ENCODE results near the gene NFIA.

Gene NFIA

DNA sequence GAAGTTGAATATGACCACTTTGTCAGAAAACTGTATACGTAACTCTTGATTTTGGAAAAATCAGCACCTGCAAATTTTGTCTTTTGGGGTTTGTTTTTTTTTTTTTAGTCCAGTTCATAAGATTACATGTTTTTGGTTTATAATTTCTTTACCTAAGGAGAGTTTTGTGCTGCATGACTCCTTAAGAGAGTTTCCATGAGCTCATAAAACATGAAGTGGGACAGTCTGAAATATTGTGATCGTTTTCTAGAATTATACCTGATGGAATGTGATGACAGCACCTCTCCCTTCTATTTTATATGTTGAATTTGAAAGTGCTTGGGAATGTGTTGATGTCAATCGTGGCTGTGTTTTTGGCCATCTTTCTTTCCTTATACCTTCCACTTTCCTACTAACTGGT, 158.5 kb downstream of the NFIA start:
- no peak for DNase-seq (ENCODE audit: low read depth in 2 of 2, low spot score in 1 of 2)

DNA sequence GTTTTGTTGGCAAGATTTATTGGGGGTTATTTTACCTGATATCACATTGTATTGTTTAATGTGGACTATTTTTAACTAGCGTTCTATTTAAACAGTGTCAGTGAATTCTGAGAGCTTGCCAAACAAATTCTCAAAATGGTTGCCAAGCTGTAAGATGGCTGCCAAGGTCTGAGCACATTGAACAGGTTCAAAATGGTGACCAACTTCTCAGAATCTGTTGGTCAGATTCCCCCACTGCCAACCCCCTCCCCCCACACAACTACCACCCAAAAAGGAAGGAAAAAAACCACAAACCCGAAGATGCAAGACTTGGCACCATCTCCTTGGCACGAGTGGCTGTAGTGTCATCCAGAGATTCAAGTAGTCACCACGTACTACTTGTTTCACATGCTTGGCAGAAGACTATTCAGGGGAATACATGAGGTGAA, 159.1 kb downstream of the NFIA start:
- no peak for DNase-seq (ENCODE audit: low read depth in 2 of 2, low spot score in 1 of 2)

DNA sequence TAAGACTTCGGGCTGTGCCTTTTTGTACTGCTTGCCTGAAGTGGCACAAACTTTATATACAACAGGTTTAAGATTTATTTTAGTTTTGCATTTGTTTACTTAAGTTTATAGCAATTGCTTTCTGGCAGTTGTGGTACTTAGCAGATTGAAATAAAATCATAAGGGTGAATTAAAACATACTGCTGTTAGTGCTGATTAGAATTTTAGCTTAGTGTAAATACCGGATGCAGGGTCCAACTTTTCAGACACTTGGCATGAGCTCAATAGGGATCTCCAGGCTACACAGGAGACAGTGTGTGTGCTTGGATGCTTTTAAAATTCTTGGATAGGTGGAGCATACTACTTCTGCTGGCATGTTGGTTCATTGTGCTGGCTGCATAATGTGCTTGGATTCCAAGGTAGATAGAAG, 159.6 kb downstream of the NFIA start:
- no peak for DNase-seq (ENCODE audit: low read depth in 2 of 2, low spot score in 1 of 2)

DNA sequence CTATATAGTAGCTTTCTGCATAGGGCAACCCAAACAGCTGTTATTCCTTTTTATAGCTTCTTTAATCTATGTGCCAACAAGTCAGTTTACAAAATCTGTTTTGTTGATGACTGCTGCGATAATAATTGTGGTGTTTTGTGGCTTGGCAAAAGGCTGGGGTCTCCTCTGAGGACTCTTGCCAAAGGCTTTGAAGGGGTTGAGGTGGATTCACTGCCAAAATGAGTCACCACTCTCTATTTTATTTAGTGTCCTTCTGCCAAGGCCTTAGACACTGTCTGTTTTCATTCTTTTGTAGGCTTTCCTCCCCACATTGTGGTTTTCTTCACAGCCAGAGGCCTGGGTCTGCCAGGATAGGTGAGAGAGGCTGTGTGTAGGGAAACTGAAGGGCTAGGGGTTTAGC, 161.8 kb downstream of the NFIA start:
- DNase-seq (ENCODE audit: low read depth in 2 of 2, low spot score in 1 of 2), result no peak

DNA sequence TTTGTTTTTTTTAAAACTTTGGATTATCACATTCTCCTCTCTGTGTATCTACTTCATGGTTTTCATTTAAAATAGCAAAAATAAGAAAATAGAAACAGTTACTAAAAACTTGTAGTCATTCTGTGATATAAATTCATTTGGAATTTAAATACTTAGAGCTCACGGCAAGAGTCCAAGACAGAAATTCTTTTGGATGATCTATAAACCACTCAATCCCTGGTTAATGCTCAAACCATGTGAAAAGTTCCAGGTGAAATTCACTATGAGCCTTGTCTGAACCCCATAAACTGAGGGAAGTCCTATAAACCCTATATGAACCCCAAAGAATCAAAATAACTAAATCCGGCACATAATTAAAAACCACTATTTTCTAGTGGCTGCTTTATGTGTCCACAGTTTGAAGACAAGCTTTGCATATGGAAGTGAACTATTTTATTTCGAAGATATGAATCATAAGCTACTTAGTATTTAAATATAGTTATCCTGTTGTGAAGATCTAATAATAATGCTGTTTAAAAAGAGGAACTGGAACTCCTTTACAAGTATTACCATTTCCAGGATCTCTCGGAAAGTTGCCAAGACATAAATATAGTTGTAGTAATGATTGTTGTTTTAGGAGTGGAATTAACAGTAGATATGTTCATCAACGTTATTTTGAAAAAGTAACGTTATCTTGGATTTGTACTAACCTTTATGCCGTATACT, 163.5 kb downstream of the NFIA start:
- no peak for DNase-seq (ENCODE audit: low read depth in 2 of 2, low spot score in 1 of 2)

DNA sequence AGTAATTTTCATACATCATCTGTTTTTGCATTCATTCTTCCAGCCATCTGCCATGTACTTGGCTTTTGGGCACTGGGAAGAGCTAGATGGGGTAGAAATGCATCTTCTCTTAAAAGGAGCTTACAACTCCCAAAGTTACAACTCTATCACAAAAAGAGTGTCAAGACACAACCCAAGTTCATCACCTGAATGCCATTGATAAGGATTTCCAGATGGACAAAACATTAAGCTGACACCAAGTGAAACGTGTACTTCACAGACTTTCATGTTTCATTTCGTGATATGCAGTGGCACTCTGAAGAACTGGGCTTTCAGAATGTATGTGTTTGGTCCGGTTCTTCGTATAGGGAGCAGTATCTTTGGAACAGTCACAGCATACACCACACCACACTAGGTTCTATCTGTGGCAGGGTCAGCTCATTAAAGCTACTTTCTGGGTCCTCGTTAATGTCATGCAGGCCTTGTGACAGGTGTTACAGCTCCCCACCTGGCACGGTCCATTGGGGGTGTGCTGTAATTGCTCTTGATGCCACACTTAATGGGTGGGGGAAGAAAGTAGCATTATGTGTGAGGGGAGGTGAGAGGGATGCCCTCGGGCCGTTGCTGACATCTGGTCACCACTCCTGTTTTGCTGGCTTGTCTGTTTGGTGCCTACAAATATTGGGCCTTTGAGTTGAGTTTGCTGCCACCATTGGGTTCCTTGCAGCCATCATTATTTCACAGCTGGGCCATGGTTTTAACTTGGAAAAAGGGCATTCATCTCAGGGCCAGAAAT, 164.9 kb downstream of the NFIA start:
- no peak for DNase-seq (ENCODE audit: low read depth in 2 of 2, low spot score in 1 of 2)

DNA sequence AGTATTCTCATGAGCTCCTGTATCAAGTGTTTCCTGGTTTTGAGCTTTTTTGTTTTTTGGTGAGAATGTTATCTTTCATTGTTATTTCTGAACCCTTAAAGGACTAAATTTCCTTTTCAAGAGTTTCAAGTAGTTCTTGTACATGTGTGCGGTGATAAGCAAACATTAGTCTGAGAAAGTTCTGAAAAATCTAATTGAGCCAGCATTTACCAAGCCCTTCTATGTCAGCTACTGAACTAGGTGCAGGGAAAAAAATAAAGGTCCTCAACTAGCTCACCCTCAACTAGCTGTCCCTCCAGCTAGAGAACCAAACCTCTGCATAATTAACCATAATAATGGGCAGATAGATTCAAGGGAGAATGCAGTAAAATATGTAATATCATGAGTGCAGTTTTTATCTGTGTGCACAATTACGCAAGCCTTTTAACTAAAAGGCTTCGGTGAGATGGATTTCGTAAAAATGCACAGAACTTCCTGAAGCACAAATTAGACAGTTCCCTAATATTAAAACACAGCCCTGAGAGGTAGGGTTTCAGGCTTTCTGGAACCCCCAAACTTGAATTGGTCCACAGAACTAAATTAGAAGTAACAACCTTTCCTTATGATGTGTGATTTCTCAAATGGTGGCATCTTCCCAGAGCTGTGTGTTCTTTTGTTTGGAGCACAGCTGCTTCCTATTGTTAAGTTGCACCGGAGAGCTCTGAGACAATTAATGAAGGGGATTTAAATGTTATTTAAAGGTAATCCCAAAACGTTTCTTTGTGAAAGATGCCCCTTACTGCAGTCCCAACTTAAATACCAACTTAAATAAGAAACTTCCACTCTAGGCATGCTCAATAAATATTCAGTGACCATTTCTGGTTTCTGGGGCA, 165.8 kb downstream of the NFIA start:
- DNase-seq (ENCODE audit: low read depth in 2 of 2, low spot score in 1 of 2), result no peak

DNA sequence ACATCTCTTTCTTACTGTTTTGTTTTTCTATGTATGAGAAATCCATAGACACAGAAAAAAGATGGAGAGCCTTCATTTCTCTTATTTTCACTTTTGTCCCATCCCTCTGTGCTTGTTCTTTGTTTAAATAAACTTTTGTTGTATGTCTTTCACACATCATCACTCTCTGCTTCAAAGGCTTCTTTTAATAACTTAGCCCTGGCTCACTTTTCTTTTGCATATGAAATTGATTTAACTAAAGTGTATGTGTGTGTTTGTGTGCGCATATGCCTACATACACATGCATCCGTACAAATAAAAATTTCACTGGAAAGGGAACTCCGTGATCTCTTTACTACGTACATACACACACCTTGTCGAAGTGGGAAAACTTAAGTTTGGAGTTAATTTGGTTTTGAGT, 168.6 kb downstream of the NFIA start:
- DNase-seq (ENCODE audit: low read depth in 2 of 2, low spot score in 1 of 2), result no peak

DNA sequence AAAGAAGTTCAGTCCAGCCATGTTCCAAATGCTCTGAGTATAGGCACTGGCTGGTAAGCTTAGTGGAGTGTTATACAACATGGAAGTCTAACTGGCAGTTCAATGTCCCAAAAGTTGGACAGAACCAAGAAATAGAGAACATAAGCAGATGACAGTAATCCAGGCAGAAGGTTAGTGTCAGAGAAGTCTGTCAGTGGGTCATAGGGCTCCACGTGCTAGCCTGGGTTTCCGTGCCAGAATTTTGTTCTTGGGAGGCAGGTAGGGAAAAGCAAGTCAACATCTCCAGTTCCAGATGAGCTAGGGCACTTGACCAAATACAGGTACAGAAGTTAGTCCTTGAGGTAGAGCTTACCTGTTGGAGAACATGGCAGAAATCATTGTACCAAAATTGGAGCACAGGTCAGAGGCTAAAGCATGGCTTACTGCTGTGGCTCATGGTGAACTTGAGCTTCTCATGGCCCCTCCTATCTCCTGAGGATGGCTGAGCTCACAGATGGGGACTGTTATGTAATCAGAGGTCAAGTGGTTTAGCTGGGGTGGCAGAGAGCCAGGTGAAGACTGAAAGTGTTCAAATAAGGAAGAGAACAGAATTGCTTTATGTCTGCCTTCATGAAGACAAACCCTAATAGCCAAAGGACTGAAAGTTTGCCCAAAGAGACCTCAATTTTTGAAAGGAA, 170.8 kb downstream of the NFIA start:
- DNase-seq (ENCODE audit: low read depth in 2 of 2, low spot score in 1 of 2), result no peak

DNA sequence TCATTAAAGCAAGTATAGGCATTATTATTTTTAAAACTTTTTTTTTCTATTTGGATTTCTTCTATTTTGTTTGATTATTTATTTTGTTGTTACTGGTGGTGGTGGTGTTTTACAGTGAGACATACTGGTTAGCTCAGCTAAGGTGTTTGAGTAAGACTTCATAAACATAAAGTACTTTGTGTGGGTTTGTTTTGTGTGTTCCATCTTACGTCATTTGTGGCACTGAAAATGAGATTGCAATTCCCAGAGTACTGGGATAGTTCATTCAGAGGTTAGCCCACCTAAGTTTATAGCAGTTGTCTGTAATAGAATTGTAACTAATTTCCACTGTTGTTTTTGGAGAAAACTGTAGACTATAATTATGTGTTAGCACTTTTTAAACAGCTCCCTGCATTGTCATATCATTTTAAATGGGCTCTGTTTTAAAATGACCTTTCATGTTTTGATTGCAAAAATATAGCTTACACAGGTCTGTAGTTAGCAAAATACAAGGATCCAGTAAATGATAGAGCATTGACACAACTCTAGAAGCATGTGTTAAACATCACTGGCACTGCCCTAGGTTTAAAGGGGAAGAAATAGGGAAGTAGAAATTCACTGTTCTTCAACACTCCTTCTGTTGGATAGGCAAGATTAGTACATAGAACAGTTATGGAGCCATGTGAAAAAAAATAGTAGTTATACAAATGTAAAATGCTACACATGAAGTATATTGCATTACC, 171.7 kb downstream of the NFIA start:
- DNase-seq (ENCODE audit: low read depth in 2 of 2, low spot score in 1 of 2), result no peak

DNA sequence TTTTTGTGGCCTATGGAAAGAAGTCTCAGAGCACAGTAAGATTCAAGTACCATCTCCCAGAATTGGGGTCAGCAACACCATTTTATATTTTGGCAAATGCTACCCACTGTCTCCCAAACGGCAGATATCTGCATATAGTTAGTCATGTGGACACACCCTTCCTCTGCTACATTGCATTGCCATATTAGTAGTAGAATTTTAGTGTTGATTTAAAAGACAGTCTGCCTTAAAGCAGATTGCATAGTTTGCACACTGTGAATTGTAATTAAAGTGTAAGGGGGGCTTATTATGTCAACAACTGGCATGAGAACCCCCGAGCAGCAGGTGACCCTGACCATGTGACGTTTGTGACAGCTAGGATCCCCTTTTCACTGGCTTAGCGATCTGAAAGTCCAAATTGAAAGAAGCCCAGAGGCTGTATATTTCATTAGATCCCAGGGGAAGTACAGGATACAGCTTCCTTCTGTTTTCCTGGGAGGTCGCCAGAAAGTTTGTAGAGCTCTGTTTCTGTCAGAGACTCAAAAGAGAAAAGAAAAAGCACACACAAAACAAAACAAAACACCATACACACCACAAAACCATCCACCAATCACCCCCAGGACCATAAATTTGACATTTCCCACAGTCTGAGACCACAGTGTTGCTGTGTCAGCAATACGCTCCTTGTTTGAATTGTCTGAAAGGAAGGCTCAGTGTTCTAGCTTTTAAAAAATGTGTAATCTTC, 172.4 kb downstream of the NFIA start:
- no peak for DNase-seq (ENCODE audit: low read depth in 2 of 2, low spot score in 1 of 2)

DNA sequence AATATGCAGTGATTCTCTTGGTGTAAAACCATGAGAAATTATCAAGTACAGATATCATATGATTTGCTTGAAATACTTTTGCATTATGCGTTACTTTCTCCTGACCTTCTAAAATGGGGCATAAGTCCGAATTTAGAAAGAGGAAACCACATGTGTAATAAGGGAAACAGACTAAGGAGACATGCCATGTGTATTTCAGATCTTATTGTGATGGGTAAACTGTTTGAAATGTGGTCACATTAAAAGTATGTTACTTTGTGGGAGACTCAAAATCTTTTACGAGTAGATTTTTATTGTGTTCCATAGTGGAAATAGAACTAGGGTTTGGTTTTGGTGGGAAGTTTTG, 173.0 kb downstream of the NFIA start:
- DNase-seq (ENCODE audit: low read depth in 2 of 2, low spot score in 1 of 2), result no peak

DNA sequence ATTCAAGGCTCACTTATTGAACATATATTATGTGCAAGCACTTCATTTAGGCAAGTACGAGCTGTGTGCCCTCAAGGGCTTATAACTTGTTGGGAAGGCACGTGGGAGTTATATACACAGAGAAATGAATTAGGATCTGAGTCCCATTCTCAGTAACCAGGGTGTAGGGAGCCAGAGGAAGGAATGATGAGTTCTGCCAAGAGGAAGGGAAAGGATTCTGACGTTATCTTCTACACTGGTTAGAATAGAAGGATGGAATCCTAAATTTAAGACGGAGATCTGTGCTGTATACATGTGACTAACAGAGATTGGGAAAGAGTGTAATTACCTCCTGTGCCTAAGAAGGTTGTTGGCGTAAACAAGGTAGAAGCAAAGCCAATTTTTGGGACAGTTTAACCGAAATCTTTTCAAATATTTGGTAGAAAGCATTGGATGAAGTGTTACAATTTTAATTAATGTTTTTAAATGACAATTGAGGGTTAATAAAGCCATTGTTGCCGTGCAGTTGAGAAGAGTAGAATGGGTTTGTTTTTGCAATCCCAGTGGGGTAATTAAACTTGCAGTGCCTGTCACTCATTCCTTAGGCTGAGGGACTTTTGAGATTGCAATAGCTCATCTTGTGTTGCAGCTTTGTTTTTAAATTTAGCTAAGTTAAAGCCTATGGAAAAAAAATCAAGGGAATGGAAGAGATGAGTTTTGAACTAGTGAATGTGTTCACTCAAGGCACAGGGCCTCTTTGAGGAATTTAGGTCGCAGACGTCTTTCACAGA, 177.2 kb downstream of the NFIA start:
- DNase-seq (ENCODE audit: low read depth in 2 of 2, low spot score in 1 of 2), result no peak

DNA sequence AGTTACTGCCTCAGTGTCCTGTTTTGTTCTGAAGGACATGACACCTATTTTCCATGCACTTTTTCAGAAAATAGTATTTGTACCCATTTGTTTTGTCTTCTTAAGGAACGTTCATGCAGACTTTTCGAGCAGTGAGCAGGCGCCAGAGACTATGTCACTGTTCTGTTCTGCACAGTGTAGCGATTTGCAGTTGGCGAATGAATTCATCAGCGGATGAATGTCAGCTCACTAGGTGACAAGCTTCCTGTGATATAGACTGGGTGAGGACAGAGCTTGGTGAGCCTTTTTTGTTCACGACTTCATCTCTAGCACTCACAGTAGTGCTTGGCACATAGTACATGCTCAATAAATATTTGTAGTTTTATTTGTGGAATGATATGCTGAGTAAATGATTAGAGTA, 177.8 kb downstream of the NFIA start:
- no peak for DNase-seq (ENCODE audit: low read depth in 2 of 2, low spot score in 1 of 2)

DNA sequence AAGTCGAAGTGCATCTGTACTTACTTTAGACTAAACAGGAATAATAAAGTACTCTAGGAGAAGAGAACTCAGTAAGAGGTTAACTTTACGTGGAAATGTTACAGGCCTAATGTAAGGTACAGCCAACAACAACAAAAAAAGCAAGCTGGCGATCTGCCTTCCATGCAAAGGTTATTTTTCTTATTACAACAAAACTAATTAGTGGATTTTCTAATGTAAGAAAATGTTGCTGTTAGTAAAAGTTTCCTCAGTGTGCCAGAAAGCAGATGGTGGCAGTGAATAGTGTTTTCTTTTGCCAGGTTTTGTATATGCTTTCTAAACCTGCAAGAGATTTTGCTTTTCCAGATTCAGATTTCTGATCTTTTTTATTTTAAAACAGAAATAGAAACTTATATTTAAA, 179.2 kb downstream of the NFIA start:
- DNase-seq (ENCODE audit: low read depth in 2 of 2, low spot score in 1 of 2), result no peak

DNA sequence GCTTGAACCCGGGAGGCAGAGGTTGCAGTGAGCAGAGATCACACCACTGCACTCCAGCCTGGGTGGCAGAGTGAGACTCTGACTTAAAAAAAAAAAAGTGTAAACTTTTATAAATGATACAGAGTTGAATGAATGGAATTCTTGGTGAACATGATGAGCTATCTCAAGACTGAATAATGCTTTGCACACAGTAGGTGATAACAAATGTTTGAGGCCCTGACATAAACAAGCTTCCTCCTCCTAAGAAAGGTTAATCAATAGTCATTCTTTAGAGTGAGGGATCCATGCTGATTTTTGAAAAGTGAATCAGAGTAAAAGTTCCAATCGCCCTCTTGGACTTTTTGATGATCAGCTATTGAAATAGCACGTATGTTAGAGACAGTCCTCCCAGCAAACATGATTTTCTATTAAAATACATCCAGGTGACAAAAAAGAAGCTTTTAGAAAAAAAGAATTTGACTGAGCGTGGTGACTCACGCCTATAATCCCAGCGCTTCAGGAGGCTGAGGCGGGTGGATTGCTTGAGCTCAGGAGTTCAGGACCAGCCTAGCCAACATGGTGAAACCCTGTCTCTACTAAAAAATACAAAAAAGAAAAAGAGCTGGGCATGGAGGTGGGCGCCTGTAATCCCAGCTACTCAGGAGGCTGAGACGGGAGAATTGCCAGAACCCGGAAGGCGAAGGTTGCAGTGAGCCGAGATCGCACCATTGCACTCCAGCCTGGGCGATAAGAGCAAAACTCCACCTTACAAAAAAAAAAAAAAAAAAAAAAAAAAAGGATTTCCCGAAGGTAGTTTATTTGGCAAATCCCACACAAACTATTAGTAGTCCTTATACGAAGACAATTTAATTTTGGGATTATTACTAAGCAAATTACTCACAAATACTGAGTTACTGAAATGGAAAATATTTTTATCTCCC, 181.8 kb downstream of the NFIA start:
- no peak for DNase-seq (ENCODE audit: low read depth in 2 of 2, low spot score in 1 of 2)

DNA sequence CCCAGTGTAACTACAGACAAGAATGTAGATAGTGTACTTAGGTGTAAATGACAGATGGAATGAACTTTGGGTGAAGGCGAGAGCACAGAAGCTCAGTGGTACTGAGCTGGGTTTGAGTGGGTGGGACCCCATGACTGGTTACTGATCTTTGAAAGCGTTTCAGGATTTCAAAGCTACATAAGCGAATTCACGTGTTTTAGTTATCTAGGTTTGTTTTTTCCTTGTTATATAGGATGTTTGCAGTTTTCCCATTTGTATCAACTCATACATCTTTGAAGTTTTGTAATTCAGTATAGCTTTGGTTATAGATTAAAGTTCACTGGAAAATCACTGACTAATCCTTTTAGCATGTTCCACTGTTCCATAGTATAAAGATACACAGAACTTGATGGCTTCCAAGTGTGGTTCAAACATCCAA, 182.5 kb downstream of the NFIA start:
- no peak for DNase-seq (ENCODE audit: low read depth in 2 of 2, low spot score in 1 of 2)

DNA sequence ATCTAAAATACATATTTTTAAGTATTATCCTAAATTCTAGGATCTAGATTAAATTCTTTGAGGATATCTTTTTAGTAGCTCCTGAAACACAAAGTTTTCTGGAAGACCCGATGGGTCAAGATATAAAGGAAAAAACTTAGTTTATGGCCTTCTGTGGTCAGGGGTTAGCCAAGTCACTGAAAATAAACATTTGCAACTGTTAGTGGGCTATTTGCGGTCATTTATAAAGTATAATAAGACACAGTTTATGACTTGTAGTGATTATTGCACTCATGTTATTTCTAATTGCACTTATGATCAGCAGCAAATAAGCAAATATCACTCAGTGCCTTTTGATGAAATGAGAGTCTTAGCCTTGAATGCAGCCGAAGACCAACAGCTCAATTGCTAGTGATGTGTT, 183.3 kb downstream of the NFIA start:
- no peak for DNase-seq (ENCODE audit: low read depth in 2 of 2, low spot score in 1 of 2)

Data from stimulated activated CD8-positive, alpha-beta memory T cell treated with anti-CD3 and anti-CD28 coated beads, Interleukin-4, amount 100 ng/mL, for 1 hour (primary cell).